Ishikawa (cell line): ENCODE data around the gene FHOD1.

ENCODE experiments used
- CEBPB ChIP-seq: IDR thresholded peaks from 2 replicates; pipeline ENCODE4 v1.6.1; 2012
- CREB1 ChIP-seq: IDR thresholded peaks from 2 replicates; pipeline ENCODE4 v1.6.1; 2012; ENCODE audit warnings: low read depth
- EGR1 ChIP-seq: IDR thresholded peaks from 2 replicates; pipeline ENCODE4 v1.6.1; 2012
- EP300 ChIP-seq: IDR thresholded peaks from 2 replicates; pipeline ENCODE4 v1.6.1; 2012; ENCODE audit warnings: borderline replicate concordance
- FOXM1 ChIP-seq: IDR thresholded peaks from 2 replicates; pipeline ENCODE4 v1.6.1; 2012; ENCODE audit warnings: low read depth, borderline replicate concordance
- NFIC ChIP-seq: IDR thresholded peaks from 2 replicates; pipeline ENCODE4 v1.6.1; 2012
- RAD21 ChIP-seq: IDR thresholded peaks from 2 replicates; pipeline ENCODE4 v1.6.1; 2012; ENCODE audit warnings: low read depth
- TAF1 ChIP-seq: IDR thresholded peaks from 2 replicates; pipeline ENCODE4 v1.6.1; 2012; ENCODE audit warnings: low read depth, mild to moderate bottlenecking
- TCF12 ChIP-seq: IDR thresholded peaks from 2 replicates; pipeline ENCODE4 v1.6.1; 2012; ENCODE audit warnings: low read depth
- TEAD4 ChIP-seq: IDR thresholded peaks from 2 replicates; pipeline ENCODE4 v1.6.1; 2012
- YY1 ChIP-seq: IDR thresholded peaks from 2 replicates; pipeline ENCODE4 v1.6.1; 2012; ENCODE audit warnings: low read depth
- ZBTB7A ChIP-seq: IDR thresholded peaks from 2 replicates; pipeline ENCODE4 v1.6.1; 2012; ENCODE audit warnings: low read depth
- TF ChIP-seq, protein P1 (sequence below): IDR thresholded peaks from 2 replicates; pipeline ENCODE4 v1.6.1; 2012
- TF ChIP-seq, protein P2 (sequence below): IDR thresholded peaks from 2 replicates; pipeline ENCODE4 v1.6.1; 2012; ENCODE audit warnings: low read depth, mild to moderate bottlenecking
- TF ChIP-seq, protein P3 (sequence below): IDR thresholded peaks from 2 replicates; pipeline ENCODE4 v1.6.1; 2012

Gene FHOD1

DNA sequence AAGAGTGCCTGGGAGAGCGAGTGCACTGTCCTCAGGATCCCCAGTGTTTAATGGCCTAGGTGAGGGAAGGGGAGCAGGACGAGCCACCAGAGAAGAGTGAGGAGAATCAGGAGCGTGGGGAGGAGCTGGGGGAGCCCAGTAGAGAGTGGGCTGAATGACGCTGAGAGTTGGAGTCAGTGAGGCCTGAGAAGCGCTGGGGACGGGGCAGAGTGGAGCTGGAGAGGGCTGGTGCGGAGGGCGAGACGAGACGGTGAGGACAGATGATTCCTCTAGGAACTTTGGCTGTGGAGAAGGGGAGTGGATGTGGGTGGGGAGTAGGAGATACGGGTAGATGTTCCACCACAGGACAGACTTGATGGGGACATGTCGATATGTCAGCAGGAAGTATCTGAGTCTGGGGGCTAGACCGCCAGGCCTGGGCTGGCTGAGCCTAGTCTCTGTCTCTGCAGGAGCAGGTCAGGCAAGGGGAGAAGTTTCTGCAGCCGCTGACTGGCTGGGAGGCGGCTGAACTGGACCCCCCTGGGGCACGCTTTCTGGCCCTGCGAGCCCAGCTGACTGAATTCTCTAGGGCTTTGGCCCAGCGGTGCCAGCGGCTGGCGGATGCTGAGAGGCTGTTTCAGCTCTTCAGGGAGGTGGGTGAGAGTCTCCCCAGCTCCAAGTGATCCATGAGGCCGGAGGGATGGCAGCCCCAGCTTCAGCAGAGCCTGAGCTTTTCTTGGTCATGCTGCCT is 36.7 kb upstream of the FHOD1 start:
- no peak for TF ChIP-seq TAF1
- no peak for TF ChIP-seq CEBPB
- no peak for TF ChIP-seq EP300
- TF ChIP-seq TCF12, result no peak
- TF ChIP-seq, protein P1, sequence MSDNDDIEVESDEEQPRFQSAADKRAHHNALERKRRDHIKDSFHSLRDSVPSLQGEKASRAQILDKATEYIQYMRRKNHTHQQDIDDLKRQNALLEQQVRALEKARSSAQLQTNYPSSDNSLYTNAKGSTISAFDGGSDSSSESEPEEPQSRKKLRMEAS, result no peak
- TF ChIP-seq EGR1, result no peak
- TF ChIP-seq NFIC, result no peak
- TF ChIP-seq YY1, result no peak
- TF ChIP-seq FOXM1, result no peak
- TF ChIP-seq, protein P2, sequence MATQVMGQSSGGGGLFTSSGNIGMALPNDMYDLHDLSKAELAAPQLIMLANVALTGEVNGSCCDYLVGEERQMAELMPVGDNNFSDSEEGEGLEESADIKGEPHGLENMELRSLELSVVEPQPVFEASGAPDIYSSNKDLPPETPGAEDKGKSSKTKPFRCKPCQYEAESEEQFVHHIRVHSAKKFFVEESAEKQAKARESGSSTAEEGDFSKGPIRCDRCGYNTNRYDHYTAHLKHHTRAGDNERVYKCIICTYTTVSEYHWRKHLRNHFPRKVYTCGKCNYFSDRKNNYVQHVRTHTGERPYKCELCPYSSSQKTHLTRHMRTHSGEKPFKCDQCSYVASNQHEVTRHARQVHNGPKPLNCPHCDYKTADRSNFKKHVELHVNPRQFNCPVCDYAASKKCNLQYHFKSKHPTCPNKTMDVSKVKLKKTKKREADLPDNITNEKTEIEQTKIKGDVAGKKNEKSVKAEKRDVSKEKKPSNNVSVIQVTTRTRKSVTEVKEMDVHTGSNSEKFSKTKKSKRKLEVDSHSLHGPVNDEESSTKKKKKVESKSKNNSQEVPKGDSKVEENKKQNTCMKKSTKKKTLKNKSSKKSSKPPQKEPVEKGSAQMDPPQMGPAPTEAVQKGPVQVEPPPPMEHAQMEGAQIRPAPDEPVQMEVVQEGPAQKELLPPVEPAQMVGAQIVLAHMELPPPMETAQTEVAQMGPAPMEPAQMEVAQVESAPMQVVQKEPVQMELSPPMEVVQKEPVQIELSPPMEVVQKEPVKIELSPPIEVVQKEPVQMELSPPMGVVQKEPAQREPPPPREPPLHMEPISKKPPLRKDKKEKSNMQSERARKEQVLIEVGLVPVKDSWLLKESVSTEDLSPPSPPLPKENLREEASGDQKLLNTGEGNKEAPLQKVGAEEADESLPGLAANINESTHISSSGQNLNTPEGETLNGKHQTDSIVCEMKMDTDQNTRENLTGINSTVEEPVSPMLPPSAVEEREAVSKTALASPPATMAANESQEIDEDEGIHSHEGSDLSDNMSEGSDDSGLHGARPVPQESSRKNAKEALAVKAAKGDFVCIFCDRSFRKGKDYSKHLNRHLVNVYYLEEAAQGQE, result no peak
- TF ChIP-seq, protein P3, sequence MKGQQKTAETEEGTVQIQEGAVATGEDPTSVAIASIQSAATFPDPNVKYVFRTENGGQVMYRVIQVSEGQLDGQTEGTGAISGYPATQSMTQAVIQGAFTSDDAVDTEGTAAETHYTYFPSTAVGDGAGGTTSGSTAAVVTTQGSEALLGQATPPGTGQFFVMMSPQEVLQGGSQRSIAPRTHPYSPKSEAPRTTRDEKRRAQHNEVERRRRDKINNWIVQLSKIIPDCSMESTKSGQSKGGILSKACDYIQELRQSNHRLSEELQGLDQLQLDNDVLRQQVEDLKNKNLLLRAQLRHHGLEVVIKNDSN, result no peak
- TF ChIP-seq CREB1, result no peak
- no peak for TF ChIP-seq ZBTB7A
- TF ChIP-seq TEAD4, result no peak
- TF ChIP-seq RAD21, result no peak

DNA sequence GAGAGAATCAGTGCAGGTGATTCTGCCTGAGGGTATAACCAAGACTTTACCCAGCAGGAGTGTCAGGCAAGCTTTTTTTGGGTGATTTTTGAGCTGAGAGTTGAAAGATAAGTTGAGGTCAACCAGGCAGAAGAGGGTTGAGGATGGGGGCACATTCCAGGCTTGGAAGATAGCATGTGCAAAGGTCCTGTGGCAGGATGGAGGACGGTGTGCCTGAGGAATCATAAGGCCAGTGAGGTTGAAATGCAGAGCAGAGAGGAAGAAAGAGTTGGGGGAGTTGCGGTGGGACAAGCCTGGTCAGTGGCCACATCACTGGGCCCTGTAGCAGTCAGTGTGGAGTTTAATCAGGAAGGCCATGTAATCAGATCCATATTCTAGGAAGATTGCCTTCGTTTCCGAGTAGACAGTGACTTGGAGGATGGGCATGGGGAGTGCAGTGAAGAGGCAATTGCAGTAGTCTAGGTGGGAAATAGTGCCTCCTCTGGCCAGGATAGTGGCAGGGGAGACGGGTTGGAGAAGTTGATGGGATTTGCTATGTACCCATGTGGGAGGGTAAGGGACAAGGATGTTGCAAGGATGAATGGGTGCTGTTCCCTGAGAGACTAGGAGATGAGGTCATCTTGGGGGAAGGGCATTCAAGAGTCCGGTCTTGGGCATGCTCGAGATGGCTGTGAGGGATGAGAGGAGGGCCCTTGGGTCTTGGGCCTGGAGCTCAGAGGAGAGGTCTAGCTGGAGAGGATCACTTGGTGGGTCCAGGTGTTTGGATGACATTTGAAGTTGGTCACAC is 36.0 kb upstream of the FHOD1 start:
- TF ChIP-seq TCF12 (no peak), CREB1 (no peak), YY1 (no peak), CEBPB (no peak), NFIC (no peak), TAF1 (no peak), ZBTB7A (no peak), FOXM1 (no peak), RAD21 (no peak), EP300 (no peak), TEAD4 (no peak), EGR1 (no peak)
- TF ChIP-seq, protein P2, result no peak
- TF ChIP-seq, protein P3, result no peak
- TF ChIP-seq, protein P1, result no peak

DNA sequence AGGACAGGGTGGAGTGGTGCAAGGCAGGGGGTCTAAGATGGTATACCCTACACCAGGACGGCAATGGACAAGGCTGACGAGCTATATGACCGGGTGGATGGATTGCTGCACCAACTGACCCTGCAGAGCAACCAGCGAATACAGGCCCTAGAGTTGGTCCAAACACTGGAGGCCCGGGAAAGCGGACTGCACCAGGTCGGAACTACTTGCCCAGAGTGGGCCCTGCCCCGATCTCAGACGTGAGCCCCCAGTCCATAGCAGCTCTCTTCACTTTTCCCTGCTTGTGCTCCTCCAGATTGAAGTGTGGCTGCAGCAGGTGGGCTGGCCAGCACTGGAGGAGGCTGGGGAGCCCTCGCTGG is 35.1 kb upstream of the FHOD1 start:
- TF ChIP-seq TEAD4 (no peak), CEBPB (no peak), EP300 (no peak), ZBTB7A (no peak), FOXM1 (no peak), RAD21 (no peak), EGR1 (no peak), YY1 (no peak), TAF1 (no peak), CREB1 (no peak), NFIC (no peak), TCF12 (no peak)
- TF ChIP-seq, protein P1, result no peak
- TF ChIP-seq, protein P2, result no peak
- TF ChIP-seq, protein P3, result no peak
